H9 (cell line): ENCODE results near the gene PDZD4. TPM values are rescaled to one million over a fixed set of nuclear protein-coding genes. Genes with fewer than 3 reads are reported as not detected.

Experiments used
- DNase-seq: peaks from one replicate; pipeline ENCODE4 v3.0.0-alpha.2; 2017
- H2AFZ ChIP-seq: one replicate; pipeline ENCODE4 v1.6.1; 2013; ENCODE audit warnings: mild to moderate bottlenecking, low read length, control low read depth, moderate library complexity
- H2AK5ac ChIP-seq: 2 replicates; pipeline ENCODE4 v1.6.1; 2013; ENCODE audit warnings: low read length, control low read depth, mixed read lengths; ENCODE audit not compliant: insufficient read length
- H2BK120ac ChIP-seq: one replicate; pipeline ENCODE4 v1.6.1; 2013; ENCODE audit warnings: low read depth, mild to moderate bottlenecking, low read length, control low read depth, inconsistent platforms; ENCODE audit not compliant: poor library complexity, severe bottlenecking
- H2BK12ac ChIP-seq: 2 replicates; pipeline ENCODE4 v1.6.1; 2013; ENCODE audit warnings: low read length, control low read depth, mixed read lengths, low read depth; ENCODE audit not compliant: insufficient read length
- H2BK15ac ChIP-seq: 2 replicates; pipeline ENCODE4 v1.6.1; 2013; ENCODE audit warnings: low read depth, low read length, control low read depth
- H2BK20ac ChIP-seq: one replicate; pipeline ENCODE4 v1.6.1; 2013; ENCODE audit warnings: low read depth, mild to moderate bottlenecking, low read length, control low read depth, inconsistent platforms; ENCODE audit not compliant: poor library complexity, severe bottlenecking
- H2BK5ac ChIP-seq: 2 replicates; pipeline ENCODE4 v1.6.1; 2013; ENCODE audit warnings: low read length, control low read depth, mixed read lengths; ENCODE audit not compliant: insufficient read length
- H3K14ac ChIP-seq: 2 replicates; pipeline ENCODE4 v1.6.1; 2013; ENCODE audit warnings: low read length, control low read depth; ENCODE audit not compliant: insufficient read depth
- H3K18ac ChIP-seq: 2 replicates; pipeline ENCODE4 v1.6.1; 2013; ENCODE audit warnings: low read depth, mild to moderate bottlenecking, mixed read lengths, low read length, control low read depth; ENCODE audit not compliant: insufficient read length
- H3K23ac ChIP-seq: 2 replicates; pipeline ENCODE4 v1.6.1; 2013; ENCODE audit warnings: low read length, control low read depth, mixed read lengths, low read depth; ENCODE audit not compliant: insufficient read length
- H3K23me2 ChIP-seq: 2 replicates; pipeline ENCODE4 v1.6.1; 2013; ENCODE audit warnings: low read depth, mild to moderate bottlenecking, mixed read lengths, low read length, control low read depth; ENCODE audit not compliant: insufficient read length, poor library complexity, severe bottlenecking
- H3K27ac ChIP-seq: 2 replicates; pipeline ENCODE4 v1.5.1; 2013; ENCODE audit warnings: low read length, control low read depth, mixed read lengths, low read depth; ENCODE audit not compliant: insufficient read length
- H3K27me3 ChIP-seq: 2 replicates; pipeline ENCODE4 v1.6.1; 2013; ENCODE audit warnings: low read length, control low read depth, inconsistent platforms; ENCODE audit not compliant: insufficient read depth
- H3K4ac ChIP-seq: 2 replicates; pipeline ENCODE4 v1.6.1; 2013; ENCODE audit warnings: low read depth, mild to moderate bottlenecking, control low read depth, inconsistent platforms, low read length, moderate library complexity
- H3K4me1 ChIP-seq: 2 replicates; pipeline ENCODE4 v1.6.1; 2013; ENCODE audit warnings: low read length, control low read depth, inconsistent platforms; ENCODE audit not compliant: insufficient read depth
- H3K4me2 ChIP-seq: 2 replicates; pipeline ENCODE4 v1.6.1; 2013; ENCODE audit warnings: low read length, control low read depth, mixed read lengths; ENCODE audit not compliant: insufficient read length, insufficient read depth
- H3K56ac ChIP-seq: 2 replicates; pipeline ENCODE4 v1.6.1; 2013; ENCODE audit warnings: low read depth, mild to moderate bottlenecking, mixed read lengths, low read length, control low read depth; ENCODE audit not compliant: insufficient read length
- H3K79me1 ChIP-seq: 2 replicates; pipeline ENCODE4 v1.6.1; 2013; ENCODE audit warnings: low read depth, mild to moderate bottlenecking, moderate library complexity, low read length, control low read depth, inconsistent platforms; ENCODE audit not compliant: insufficient read depth, poor library complexity, severe bottlenecking
- H3K79me2 ChIP-seq: 2 replicates; pipeline ENCODE4 v1.6.1; 2013; ENCODE audit warnings: low read length, control low read depth, inconsistent platforms; ENCODE audit not compliant: insufficient read depth
- H3K9ac ChIP-seq: 2 replicates; pipeline ENCODE4 v1.6.1; 2013; ENCODE audit warnings: low read length, control low read depth, mixed read lengths; ENCODE audit not compliant: insufficient read length; ENCODE audit errors: extremely low read depth
- H3K9me3 ChIP-seq: one replicate; pipeline ENCODE4 v1.6.1; 2013; ENCODE audit warnings: low read depth, low read length, inconsistent platforms; ENCODE audit not compliant: control insufficient read depth
- H3T11ph ChIP-seq: one replicate; pipeline ENCODE4 v1.6.1; 2013; ENCODE audit warnings: mild to moderate bottlenecking, low read length, control low read depth, inconsistent platforms
- H4K20me1 ChIP-seq: one replicate; pipeline ENCODE4 v1.6.1; 2013; ENCODE audit not compliant: control insufficient read depth, insufficient read length, insufficient read depth
- H4K5ac ChIP-seq: 2 replicates; pipeline ENCODE4 v1.6.1; 2013; ENCODE audit warnings: low read depth, mild to moderate bottlenecking, mixed read lengths, low read length, control low read depth; ENCODE audit not compliant: insufficient read length
- H4K8ac ChIP-seq: replicated peaks from 2 replicates; pipeline ENCODE4 v1.6.1; 2013; ENCODE audit warnings: low read length, control low read depth, mixed read lengths, low read depth; ENCODE audit not compliant: insufficient read length
- H4K91ac ChIP-seq: 2 replicates; pipeline ENCODE4 v1.6.1; 2013; ENCODE audit warnings: low read depth, mild to moderate bottlenecking, moderate library complexity, mixed read lengths, low read length, control low read depth; ENCODE audit not compliant: insufficient read length
- H3K27ac Mint-ChIP-seq, 3 experiments: 2 replicates in 2 of 3; 3 replicates in 1 of 3; pipeline ENCODE4 v1.8.0; 2020 to 2021; ENCODE audit warnings: mixed read lengths in 3 of 3, mild to moderate bottlenecking in 1 of 3, moderate library complexity in 1 of 3
- H3K27me3 Mint-ChIP-seq: 2 replicates; pipeline ENCODE4 v1.8.0; 2021; ENCODE audit warnings: low read depth, mild to moderate bottlenecking, moderate library complexity, mixed read lengths
- H3K36me3 Mint-ChIP-seq, 3 experiments: 2 replicates in 2 of 3; 3 replicates in 1 of 3; pipeline ENCODE4 v1.8.0; 2020 to 2021; ENCODE audit warnings: low read depth in 3 of 3, mixed read lengths in 3 of 3; ENCODE audit not compliant: insufficient read depth in 1 of 3
- H3K4me1 Mint-ChIP-seq, 2 experiments: 2 replicates each; pipeline ENCODE4 v1.8.0; 2020; ENCODE audit warnings: mixed read lengths in 2 of 2
- H3K4me3 Mint-ChIP-seq, 2 experiments: 2 replicates in 1 of 2; 3 replicates in 1 of 2; pipeline ENCODE4 v1.8.0; 2020 to 2021; ENCODE audit warnings: mild to moderate bottlenecking in 2 of 2, mixed read lengths in 2 of 2, moderate library complexity in 1 of 2
- H3K9me3 Mint-ChIP-seq, 2 experiments: 2 replicates in 1 of 2; 3 replicates in 1 of 2; pipeline ENCODE4 v1.8.0; 2020; ENCODE audit warnings: mild to moderate bottlenecking in 2 of 2, mixed read lengths in 2 of 2, moderate library complexity in 1 of 2
- CTCF ChIP-seq: fragments of 200-600 bp; sonication (generic); conservative IDR thresholded peaks from 3 replicates; pipeline ENCODE4 v1.8.0; 2021; ENCODE audit warnings: antibody characterized with exemption, mild to moderate bottlenecking
- whole genome bisulfite sequencing: extraction: QIAGEN DNeasy Blood & Tissue Kit; methylation state at CpG from one replicate; pipeline ENCODE4 v1.1.7; 2013; ENCODE audit warnings: missing lambda C conversion rate, low lambda C conversion rate, mixed read lengths; ENCODE audit not compliant: insufficient read length; ENCODE audit errors: extremely low coverage; 5-methylcytosine and 5-hydroxymethylcytosine counted together
- total RNA-seq: library from RNA; stranded (reverse); gene quantifications from 2 replicates; pipeline ENCODE4 v1.2.1, GENCODE V29; 2021

PDZD4 gene
- total RNA-seq, 1 experiment from 2014 or later, result 110 TPM

GRCh38 chrX:153784325-153784967 lies 45.9 kb downstream of the PDZD4 start:
- H3K4me1 Mint-ChIP-seq, result peaks cover 4 to 8% of the 10 kb centered on the region in 2 experiments
- no peak overlapping the region for H3K18ac ChIP-seq
- peaks cover 15 to 37% (median 21%) of the 10 kb centered on the region in 3 experiments; a peak in 6 of 7 replicates for H3K36me3 Mint-ChIP-seq
- H3K4me1 ChIP-seq, result no peaks in the 10 kb centered on the region
- H2BK20ac ChIP-seq, result no peak overlapping the region
- H3K27me3 Mint-ChIP-seq, result peaks cover 2% of the 10 kb centered on the region; the same call in 1 of the 2 replicates
- no peak overlapping the region for H3K27ac ChIP-seq
- H2BK12ac ChIP-seq, result no peak overlapping the region
- no peak overlapping the region for H3K9ac ChIP-seq
- no peak overlapping the region for H3K4ac ChIP-seq
- H2AK5ac ChIP-seq, result no peak overlapping the region
- no peak overlapping the region for H3K4me3 Mint-ChIP-seq
- no peaks in the 10 kb centered on the region for H3K23me2 ChIP-seq
- no peak overlapping the region for H2BK5ac ChIP-seq
- DNase-seq, result no peak
- no peak overlapping the region for H2BK15ac ChIP-seq
- H3K79me1 ChIP-seq, result no peaks in the 10 kb centered on the region
- no peak overlapping the region for H2BK120ac ChIP-seq
- no peak overlapping the region for H3K56ac ChIP-seq
- no peak overlapping the region for H3T11ph ChIP-seq
- no peak overlapping the region; a peak in 1 of 7 replicates for H3K27ac Mint-ChIP-seq
- no peak overlapping the region for H4K5ac ChIP-seq
- H3K23ac ChIP-seq, result no peak overlapping the region
- H3K4me2 ChIP-seq, result no peak overlapping the region
- H4K20me1 ChIP-seq, result no peaks in the 10 kb centered on the region
- H2AFZ ChIP-seq, result no peak overlapping the region
- H4K8ac ChIP-seq, result no peak overlapping the region
- no peaks in the 10 kb centered on the region for H3K79me2 ChIP-seq
- WGBS, result no CpG with 5 or more reads among the region's 27 CpGs
- H3K9me3 ChIP-seq, result peaks cover 8% of the 10 kb centered on the region
- no peaks in the 10 kb centered on the region for H3K27me3 ChIP-seq
- no peak overlapping the region for H3K14ac ChIP-seq
- peaks cover 50 to 66% of the 10 kb centered on the region in 2 experiments for H3K9me3 Mint-ChIP-seq
- H4K91ac ChIP-seq, result no peak overlapping the region
- TF ChIP-seq CTCF, result no peak
